SK-N-MC (cell line): ENCODE results near the gene COQ8B.

Experiments
- EZH2 ChIP-seq: fragments of 200-600 bp; sonication (generic); IDR thresholded peaks from one replicate; pipeline ENCODE4 v1.6.1; 2017; ENCODE audit warnings: antibody characterized with exemption
- FOXP2 ChIP-seq: optimal IDR thresholded peaks from 2 replicates; pipeline ENCODE3; 2011; ENCODE audit warnings: mild to moderate bottlenecking, moderate library complexity; ENCODE audit not compliant: insufficient read depth; ENCODE audit errors: extremely low read length, control extremely low read depth
- POLR2AphosphoS5 ChIP-seq: IDR thresholded peaks from 2 replicates; pipeline ENCODE4 v1.6.1; 2012; ENCODE audit warnings: mild to moderate bottlenecking, low read depth, low read length, borderline replicate concordance

DNA sequence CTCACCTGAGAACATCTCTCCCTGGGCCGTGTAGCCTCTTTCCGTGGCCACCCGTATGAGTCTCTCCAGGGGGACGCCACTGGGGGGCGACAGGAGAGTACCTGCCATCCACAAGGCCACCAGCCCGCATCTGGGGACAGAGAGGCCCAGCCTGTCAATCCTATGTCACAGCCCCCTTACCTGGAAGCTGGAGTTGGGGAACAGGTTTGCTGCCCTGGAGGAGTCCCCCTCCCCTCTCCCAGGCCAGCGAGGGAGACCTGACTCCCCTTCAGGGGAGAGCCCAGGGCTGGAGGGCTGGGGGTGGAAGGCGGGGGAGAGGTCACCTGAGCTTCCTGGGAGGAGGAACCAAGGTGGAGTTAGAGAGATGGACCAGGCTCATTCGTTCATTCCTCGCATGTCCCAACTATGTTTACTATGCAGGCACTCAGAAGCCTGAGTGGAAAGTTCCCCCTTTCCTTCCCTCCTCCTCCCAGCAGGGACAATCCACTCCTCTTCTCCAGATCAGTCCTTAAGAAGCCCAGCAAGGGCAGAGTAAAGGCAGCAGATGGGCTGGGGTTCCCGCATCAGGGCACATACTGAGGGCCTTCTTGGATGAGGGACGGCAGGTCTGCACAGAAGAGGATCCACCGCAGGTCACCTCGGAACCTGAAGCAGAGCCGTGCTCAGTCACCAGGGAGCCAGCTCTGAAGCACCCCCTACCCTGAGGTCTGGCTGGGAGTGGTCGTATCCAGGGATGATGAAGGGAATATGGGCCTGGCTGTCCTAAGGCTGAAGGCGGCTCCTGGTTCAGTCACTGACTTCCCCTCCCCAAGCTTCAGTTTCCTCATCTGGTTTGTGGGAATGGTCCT lies 28.1 kb upstream of the COQ8B start:
- TF ChIP-seq POLR2AphosphoS5: no peak
- no peak for TF ChIP-seq EZH2
- no peak for TF ChIP-seq FOXP2
